GM18519 (cell line): ENCODE data around the gene ZNF281.
"Not testable (repeated sequence)": the region's sequence is repeated elsewhere in the genome, so short reads cannot be mapped to it uniquely, and the experiment has no call there.

Experiments
- ATAC-seq: cut with Tn5 transposase; IDR thresholded peaks from one replicate; pipeline ENCODE4 v1.9.1; 2021; ENCODE audit warnings: mild to moderate bottlenecking, moderate library complexity; ENCODE audit not compliant: unreplicated experiment, low FRiP score

Gene ZNF281

GRCh38 chr1:200433586-200433985, 23.8 kb upstream of the ZNF281 start:
- ATAC-seq = no peak

GRCh38 chr1:200432586-200432985, 22.8 kb upstream of the ZNF281 start:
- ATAC-seq = no peak

DNA sequence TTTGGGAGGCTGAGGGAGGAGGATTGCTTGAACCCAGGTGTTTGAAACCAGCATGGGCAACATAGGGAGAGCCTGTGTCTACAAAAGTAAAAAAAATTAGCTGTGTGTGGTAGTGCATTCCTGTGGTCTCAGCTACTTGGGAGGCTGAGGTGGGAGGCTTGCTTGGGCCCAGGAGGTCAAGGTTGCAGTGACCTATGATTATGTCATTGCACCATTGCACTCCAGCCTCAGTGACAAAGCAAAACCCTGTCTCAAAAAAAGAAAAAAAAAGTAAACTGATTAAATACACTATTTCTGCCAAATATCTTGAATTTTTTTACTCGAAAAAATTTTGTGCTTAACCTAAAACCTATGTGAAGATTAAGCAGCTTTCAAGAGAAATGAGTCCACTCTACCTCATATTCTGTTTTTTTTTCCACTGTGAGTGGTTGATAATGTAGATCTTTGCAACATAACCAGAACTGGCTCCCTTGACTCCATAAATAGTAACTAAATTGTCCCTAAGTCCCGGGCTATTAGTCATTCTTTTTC, 19.4 kb upstream of the ZNF281 start:
- ATAC-seq = no peak

GRCh38 chr1:200428482-200429205, 18.8 kb upstream of the ZNF281 start:
- no peak for ATAC-seq

DNA sequence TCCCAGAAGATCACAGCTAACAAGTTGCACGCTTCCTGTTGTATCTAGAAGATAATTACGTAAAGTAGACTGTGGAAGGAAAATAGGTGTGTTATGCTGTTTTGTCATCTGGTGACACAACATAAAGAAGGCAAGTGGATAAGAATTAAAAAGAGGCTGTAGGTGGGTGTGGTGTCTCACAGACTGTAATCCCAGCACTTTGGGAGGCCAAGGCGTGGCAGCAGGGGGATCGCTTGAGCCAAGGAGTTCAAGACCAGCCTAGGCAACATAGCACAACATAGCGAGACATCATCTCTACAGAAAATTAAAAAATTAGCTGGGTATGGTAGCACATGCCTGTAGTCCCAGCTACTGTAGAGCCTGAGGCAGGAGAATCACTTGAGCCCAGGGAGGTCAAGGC, 17.9 kb upstream of the ZNF281 start:
- no peak for ATAC-seq

DNA sequence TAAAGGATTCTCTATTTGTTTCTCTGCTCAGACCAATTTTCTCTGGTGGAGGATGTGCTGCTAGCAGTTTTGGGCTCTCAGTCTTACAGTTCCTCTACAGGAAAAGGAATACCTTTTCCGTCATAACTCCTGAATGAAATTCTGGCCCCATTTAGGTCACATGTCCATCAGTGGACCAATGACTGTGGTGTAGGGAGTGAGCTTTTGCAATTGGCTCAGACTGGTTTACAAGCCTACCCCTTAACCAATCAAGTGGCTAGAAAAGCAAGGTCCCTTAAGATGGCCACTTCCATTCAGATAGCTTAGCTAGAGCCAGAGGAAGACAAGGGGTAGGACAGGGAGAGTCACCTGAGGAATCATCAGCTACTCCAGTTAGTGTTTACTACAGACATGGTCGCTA, 16.4 kb upstream of the ZNF281 start:
- no peak for ATAC-seq

DNA sequence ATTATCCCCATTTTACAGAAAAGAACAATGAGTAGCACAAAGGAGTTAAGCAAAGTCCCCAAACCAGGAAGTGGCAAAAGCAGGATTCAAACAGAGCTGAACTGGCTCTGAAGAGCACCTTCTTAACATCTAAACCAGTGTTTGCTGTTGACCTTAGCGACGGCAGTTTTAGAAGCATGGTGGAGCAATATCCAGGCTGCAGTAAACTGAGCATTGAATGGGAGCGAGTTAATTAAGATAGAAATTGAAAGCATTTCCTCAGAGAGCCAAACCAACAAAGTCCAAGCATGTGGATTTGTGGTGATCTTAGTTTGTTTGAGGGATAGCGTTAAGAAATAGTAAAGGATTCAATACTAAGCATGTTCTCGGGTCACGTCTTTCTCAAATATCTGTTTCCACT, 13.4 kb upstream of the ZNF281 start:
- ATAC-seq = no peak

GRCh38 chr1:200422211-200422610, 12.4 kb upstream of the ZNF281 start:
- no peak for ATAC-seq

GRCh38 chr1:200415789-200416593, 6.2 kb upstream of the ZNF281 start:
- ATAC-seq = peak; percentile 81

DNA sequence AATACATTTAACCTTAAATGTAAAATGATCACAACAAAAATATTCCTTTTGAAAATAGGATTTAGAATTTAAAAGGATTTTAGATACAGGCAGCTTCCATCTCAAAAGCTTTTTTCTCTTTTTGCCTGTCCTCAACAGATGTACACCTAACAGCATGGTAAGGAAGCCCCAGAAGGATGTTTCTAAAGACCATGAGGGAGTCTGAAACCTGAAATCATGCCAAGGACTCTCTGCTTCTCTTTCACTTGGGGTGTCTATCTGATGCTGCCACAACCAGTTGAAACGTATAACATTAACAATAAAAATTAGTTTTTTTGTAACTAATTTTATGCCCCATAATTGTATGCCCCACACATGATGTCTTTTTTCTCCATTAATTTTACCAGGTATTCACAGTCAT, 5.4 kb upstream of the ZNF281 start:
- no peak for ATAC-seq

DNA sequence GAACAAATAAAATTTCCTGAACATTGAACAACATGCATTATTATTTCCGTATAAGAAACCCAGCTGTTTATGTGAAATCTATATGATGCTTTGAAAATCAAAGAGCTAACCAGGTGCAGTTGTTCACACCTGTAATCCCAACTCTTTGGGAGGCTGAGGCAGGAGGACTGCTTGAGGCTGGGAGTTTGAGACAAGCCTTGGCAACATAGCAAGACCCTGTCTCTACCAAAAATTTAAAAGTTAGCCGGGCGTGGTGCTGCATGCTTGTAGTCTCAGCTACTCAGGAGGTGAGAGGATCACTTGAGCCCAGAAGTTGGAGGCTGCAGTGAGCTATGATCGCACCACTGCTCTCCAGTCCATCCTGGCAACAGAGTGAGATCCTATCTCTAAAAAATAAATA, 4.8 kb upstream of the ZNF281 start:
- no peak for ATAC-seq

DNA sequence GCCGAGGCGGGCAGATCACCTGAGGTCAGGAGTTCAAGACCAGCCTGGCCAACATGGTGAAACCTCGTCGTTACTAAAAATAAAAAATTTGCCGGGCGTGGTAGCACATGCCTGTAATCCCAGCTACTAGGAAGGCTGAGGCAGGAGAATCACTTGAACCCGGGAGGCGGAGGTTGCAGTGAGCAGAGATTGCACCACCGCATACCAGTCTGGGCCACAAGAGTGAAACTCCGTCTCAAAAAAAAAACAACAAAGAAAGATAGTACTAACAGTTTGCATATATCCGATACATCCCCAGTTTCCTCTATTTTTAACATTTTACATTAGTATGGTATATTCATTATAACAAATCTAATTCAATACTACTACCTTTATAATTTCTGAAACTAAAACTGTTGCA, 3.9 kb upstream of the ZNF281 start:
- ATAC-seq = not testable (repeated sequence)

DNA sequence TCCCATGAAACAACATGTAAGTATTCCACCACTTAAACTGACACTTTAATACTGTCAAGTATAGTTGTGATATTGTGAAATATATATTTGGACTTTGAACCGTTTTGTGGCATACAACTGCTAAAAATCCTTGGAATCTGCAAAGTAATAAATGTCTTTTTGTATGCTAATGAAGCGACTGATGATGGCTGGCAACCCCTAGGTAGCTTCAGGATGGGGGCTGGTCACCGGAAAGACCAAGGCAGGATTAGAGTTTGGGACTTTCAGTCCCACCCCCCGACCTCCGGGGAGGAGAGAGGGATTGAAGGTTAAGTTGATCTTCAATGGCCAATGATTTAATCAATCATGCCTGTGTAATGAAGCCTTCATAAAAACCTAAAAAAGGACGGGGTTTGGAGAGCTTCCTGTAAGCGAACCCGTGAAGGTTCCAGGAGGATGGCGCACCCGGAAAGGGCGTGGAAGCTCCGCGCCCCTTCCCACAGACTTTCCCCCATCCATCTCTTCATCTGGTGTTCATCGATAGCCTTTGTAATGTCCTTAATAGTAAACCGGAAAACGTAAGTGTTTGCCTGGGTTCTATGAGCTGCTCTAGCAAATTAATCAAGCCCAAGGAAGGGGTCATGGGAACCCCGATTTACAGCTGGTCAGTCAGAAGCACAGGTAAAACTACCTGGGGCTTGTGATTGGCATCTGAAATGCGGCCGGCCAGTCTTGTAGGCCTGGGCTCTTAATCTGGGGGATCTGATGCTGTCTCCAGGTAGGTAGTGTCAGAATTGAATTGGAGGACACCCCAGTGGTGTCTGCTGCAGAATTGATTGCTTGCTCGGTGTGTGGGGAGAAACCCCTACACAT, 1.8 kb upstream of the ZNF281 start:
- ATAC-seq = no peak

DNA sequence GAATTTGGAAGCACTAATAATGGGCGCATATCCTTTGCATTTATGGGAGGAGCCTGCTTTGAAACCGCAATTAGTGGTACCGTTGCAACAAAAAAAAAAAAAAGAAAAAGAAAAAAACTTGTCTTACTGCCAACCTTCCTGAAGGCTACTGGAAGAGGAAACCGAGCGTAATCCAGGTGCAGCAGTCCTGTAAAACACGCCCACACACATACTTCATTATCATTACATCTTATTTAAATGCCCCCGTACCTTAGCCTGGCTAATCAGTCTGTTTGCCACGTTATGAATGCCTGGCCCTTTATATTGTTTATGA, 686 bp upstream of the ZNF281 start:
- no peak for ATAC-seq

GRCh38 chr1:200409203-200409760, 554 bp downstream of the ZNF281 start:
- ATAC-seq = peak; percentile 2

DNA sequence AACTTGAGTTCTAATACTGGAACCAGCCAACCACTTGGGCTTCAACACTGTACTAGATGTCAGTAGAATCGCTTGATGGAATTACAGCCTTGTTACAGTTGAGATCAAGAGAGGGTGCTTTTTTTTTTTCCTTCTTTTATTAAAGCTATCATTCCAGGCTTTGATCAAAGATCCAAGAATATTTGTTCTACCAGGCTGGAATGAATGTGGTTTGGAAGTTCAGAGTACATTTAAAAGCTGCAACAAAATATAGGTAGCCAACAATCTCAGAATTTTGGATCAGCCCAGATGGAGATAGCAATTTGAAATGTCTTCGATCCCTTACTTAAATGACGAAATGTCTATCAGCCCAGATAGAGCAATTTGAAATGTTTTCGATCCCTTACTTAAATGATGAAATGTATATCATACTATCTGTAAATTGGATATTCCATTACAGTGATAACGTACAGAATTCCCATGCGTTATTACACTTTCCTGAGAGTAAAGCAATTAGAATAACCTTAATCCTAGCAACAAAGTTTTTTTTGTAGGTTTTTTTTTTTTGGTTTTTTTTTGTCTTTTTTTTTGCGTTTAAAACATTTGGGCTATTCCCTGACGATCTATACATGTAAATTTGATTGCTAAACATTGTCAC, 3.6 kb downstream of the ZNF281 start:
- ATAC-seq = no peak

DNA sequence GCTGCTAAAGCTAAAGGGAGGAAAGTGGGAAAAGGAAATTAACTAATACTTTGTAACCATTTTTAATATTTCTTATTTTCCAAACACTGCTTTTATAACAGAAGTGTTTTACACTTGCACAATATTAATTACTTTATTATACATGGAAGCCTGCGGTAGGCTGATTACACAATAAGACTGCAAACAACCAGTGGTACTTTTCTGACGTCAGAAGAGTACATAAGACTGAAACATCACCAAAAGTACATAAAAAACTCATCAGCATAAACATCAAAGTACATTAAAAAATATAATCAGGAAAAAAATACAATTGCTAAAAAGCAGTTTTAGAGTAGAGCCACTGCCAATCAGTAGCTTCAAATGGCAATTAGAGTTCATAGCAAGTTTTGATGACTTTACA, 4.6 kb downstream of the ZNF281 start:
- no peak for ATAC-seq

DNA sequence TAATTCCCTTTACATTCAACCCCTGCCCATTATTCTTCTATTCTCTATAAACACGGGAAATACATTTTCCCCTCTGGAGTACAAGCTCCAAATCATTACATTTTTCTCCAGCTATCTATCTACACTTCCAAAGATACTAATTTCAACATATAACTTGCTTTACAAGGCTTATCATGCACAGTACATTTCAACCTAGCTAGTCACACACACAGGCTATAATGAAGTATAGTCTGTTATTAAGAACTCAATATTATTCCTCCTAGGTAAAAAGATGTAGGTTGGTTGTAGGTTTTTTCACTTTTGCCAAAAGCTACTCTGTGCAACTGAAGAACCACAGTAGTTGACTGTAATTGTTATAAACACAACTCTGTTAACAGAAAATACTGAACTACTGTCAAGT, 8.1 kb downstream of the ZNF281 start:
- no peak for ATAC-seq

GRCh38 chr1:200401263-200401662, 8.6 kb downstream of the ZNF281 start:
- no peak for ATAC-seq

DNA sequence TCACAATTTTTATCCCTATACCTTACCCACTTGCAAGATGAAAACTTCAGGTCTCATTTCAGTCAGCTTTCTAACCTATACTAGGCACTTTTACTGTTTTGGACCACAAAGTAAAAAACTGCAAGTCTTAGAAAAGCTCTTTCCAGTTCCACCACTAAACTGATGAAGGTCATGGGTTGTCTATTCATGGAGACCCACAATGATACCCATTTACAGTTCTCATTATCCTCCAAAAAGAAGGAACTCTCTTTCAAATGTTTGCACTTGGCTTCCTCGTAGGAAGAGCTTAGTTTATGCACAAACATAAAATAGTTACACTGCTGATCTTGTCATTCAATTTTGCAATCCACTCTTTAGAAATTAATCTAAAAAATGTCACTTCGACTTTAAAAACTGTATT, 9.3 kb downstream of the ZNF281 start:
- ATAC-seq = no peak
